ENCODE measurements around the gene IGSF21.

- TF ChIP-seq USF1 (IDR thresholded peaks at IDR 0.05; ENCODE audit: borderline replicate concordance, low read depth) (no peak), CTCF (IDR thresholded peaks at IDR 0.05) (no peak), MXI1 (IDR thresholded peaks at IDR 0.05; ENCODE audit: low read depth, low read length) (no peak)
Measured at GRCh38 chr1:18246543-18246942, 138.9 kb downstream of the IGSF21 start.
